IMR-90 (cell line): ENCODE results near the gene APIP. TPM values are rescaled to one million over a fixed set of nuclear protein-coding genes. Genes with fewer than 3 reads are reported as not detected.

Experiments used
- ATAC-seq: fragments of 200-7000 bp; cut with Tn5 transposase; 2 replicates; pipeline ENCODE4 v1.9.1; 2020; ENCODE audit warnings: low read depth, mild to moderate bottlenecking, moderate library complexity
- BruUV-seq: library from RNA; stranded (reverse); fragments of 400-500 nt; replicated peaks from 2 replicates; lab custom pipeline; 2021; lab: Mats Ljungman, UMichigan
- CTCF ChIA-PET: fragments of 300-600 bp; formaldehyde crosslinking; extraction: SDS; loops from one replicate; lab custom pipeline; 2021; ENCODE audit warnings: antibody characterized with exemption; lab: Yijun Ruan, JAX
- POLR2A ChIA-PET: fragments of 300-600 bp; sonication (Branson Sonifier 250); formaldehyde crosslinking; loops from one replicate; lab custom pipeline; 2022; ENCODE audit warnings: antibody characterized with exemption; ENCODE audit not compliant: unreplicated experiment; lab: Charles Lee
- DNase-seq: peaks from one replicate; pipeline ENCODE4 v3.0.0; 2013
- H2AFZ ChIP-seq: replicated peaks from 2 replicates; pipeline ENCODE3; 2013; ENCODE audit warnings: low read length, mild to moderate bottlenecking; ENCODE audit not compliant: poor library complexity
- H2AK5ac ChIP-seq: 2 replicates; pipeline ENCODE4 v1.6.1; 2013; ENCODE audit warnings: low read depth, low read length, inconsistent platforms
- H2AK9ac ChIP-seq: replicated peaks from 2 replicates; pipeline ENCODE3; 2013; ENCODE audit warnings: mild to moderate bottlenecking, low read depth, low read length, moderate library complexity; ENCODE audit not compliant: poor library complexity
- H2BK120ac ChIP-seq: 2 replicates; pipeline ENCODE4 v1.6.1; 2013; ENCODE audit warnings: low read depth, low read length, inconsistent platforms
- H2BK15ac ChIP-seq: 3 replicates; pipeline ENCODE4 v1.6.1; 2013; ENCODE audit warnings: low read depth, low read length, inconsistent platforms
- H2BK20ac ChIP-seq: 2 replicates; pipeline ENCODE4 v1.6.1; 2013; ENCODE audit warnings: low read depth, mild to moderate bottlenecking, inconsistent platforms, low read length, moderate library complexity
- H2BK5ac ChIP-seq: 2 replicates; pipeline ENCODE4 v1.6.1; 2013; ENCODE audit warnings: mild to moderate bottlenecking, low read depth, low read length, inconsistent platforms; ENCODE audit not compliant: poor library complexity, severe bottlenecking
- H3K14ac ChIP-seq: replicated peaks from 2 replicates; pipeline ENCODE4 v1.6.1; 2013; ENCODE audit warnings: low read depth, low read length, inconsistent platforms
- H3K18ac ChIP-seq: 2 replicates; pipeline ENCODE4 v1.6.1; 2013; ENCODE audit warnings: low read depth, low read length, control low read depth
- H3K23ac ChIP-seq: 2 replicates; pipeline ENCODE4 v1.6.1; 2013; ENCODE audit warnings: low read depth, low read length, inconsistent platforms
- H3K27ac ChIP-seq: 2 replicates; pipeline ENCODE4 v1.5.1; 2013; ENCODE audit warnings: mild to moderate bottlenecking, control low read depth, low read length; ENCODE audit not compliant: insufficient read depth
- H3K27me3 ChIP-seq: 2 replicates; pipeline ENCODE4 v1.6.1; 2013; ENCODE audit warnings: low read length; ENCODE audit not compliant: control insufficient read depth, insufficient read depth
- H3K36me3 ChIP-seq: 2 replicates; pipeline ENCODE4 v1.6.1; 2013; ENCODE audit warnings: low read length, mixed read lengths; ENCODE audit not compliant: control insufficient read depth, insufficient read depth
- H3K4ac ChIP-seq: 2 replicates; pipeline ENCODE4 v1.6.1; 2013; ENCODE audit warnings: low read depth, low read length, inconsistent platforms
- H3K4me1 ChIP-seq: 2 replicates; pipeline ENCODE4 v1.6.1; 2013; ENCODE audit warnings: low read length, mixed read lengths; ENCODE audit not compliant: control insufficient read depth, insufficient read depth
- H3K4me2 ChIP-seq: 2 replicates; pipeline ENCODE4 v1.6.1; 2013; ENCODE audit warnings: low read depth, mild to moderate bottlenecking, control low read depth, low read length, moderate library complexity
- H3K4me3 ChIP-seq: 2 replicates; pipeline ENCODE4 v1.5.1; 2013; ENCODE audit warnings: low read depth, mild to moderate bottlenecking, control low read depth, low read length, moderate library complexity; ENCODE audit not compliant: insufficient read depth
- H3K56ac ChIP-seq: 2 replicates; pipeline ENCODE4 v1.6.1; 2013; ENCODE audit warnings: low read length, inconsistent platforms; ENCODE audit not compliant: insufficient read depth; ENCODE audit errors: extremely low read depth
- H3K79me1 ChIP-seq, 2 experiments: 2 replicates each; pipeline ENCODE4 v1.6.1; 2013; ENCODE audit warnings: low read length in 2 of 2, inconsistent platforms in 1 of 2, low read depth in 1 of 2
- H3K9ac ChIP-seq: 2 replicates; pipeline ENCODE4 v1.6.1; 2013; ENCODE audit warnings: low read depth, low read length, control low read depth
- H3K9me1 ChIP-seq: 2 replicates; pipeline ENCODE4 v1.6.1; 2013; ENCODE audit warnings: low read length, inconsistent platforms; ENCODE audit not compliant: insufficient read depth
- H3K9me3 ChIP-seq: 2 replicates; pipeline ENCODE4 v1.6.1; 2013; ENCODE audit warnings: low read length; ENCODE audit not compliant: control insufficient read depth, insufficient read depth
- H4K20me1 ChIP-seq: 2 replicates; pipeline ENCODE4 v1.6.1; 2013; ENCODE audit warnings: low read length, inconsistent platforms; ENCODE audit not compliant: insufficient read depth
- H4K5ac ChIP-seq: 2 replicates; pipeline ENCODE4 v1.6.1; 2013; ENCODE audit warnings: mild to moderate bottlenecking, low read depth, low read length, control low read depth
- H4K8ac ChIP-seq, 2 experiments: 2 replicates each; pipeline ENCODE4 v1.6.1; 2013; ENCODE audit warnings: low read depth in 2 of 2, low read length in 2 of 2, control low read depth in 1 of 2, inconsistent platforms in 1 of 2
- H4K91ac ChIP-seq: 2 replicates; pipeline ENCODE4 v1.6.1; 2013; ENCODE audit warnings: low read depth, low read length, inconsistent platforms; ENCODE audit not compliant: insufficient read depth
- BHLHE40 ChIP-seq: fragments of 150-350 bp; IDR thresholded peaks from 2 replicates; pipeline ENCODE4 v1.6.1; 2016; ENCODE audit warnings: mild to moderate bottlenecking, low read depth, low read length
- CEBPB ChIP-seq: IDR thresholded peaks from 2 replicates; pipeline ENCODE4 v1.6.1; 2012; ENCODE audit warnings: low read depth, low read length, improper control_type of control experiment
- CHD1 ChIP-seq: IDR thresholded peaks from 2 replicates; pipeline ENCODE4 v1.6.1; 2012; ENCODE audit warnings: low read depth, low read length, improper control_type of control experiment
- CTCF ChIP-seq: conservative IDR thresholded peaks from 2 replicates; pipeline ENCODE4 v1.5.1; 2012; ENCODE audit warnings: mild to moderate bottlenecking, low read depth, low read length, improper control_type of control experiment
- ELK1 ChIP-seq: fragments of 150-350 bp; IDR thresholded peaks from 2 replicates; pipeline ENCODE4 v1.6.1; 2016; ENCODE audit warnings: low read depth, mild to moderate bottlenecking, low read length, moderate library complexity, borderline replicate concordance
- FOS ChIP-seq: fragments of 150-350 bp; IDR thresholded peaks from 2 replicates; pipeline ENCODE4 v1.6.1; 2016; ENCODE audit warnings: low read depth, low read length
- MAFK ChIP-seq: IDR thresholded peaks from 2 replicates; pipeline ENCODE4 v1.6.1; 2012; ENCODE audit warnings: low read depth, low read length, improper control_type of control experiment
- MAZ ChIP-seq: IDR thresholded peaks from 2 replicates; pipeline ENCODE4 v1.6.1; 2012; ENCODE audit warnings: low read depth, mild to moderate bottlenecking, low read length, improper control_type of control experiment, moderate library complexity, borderline replicate concordance
- MXI1 ChIP-seq: IDR thresholded peaks from 2 replicates; pipeline ENCODE4 v1.6.1; 2012; ENCODE audit warnings: low read depth, mild to moderate bottlenecking, low read length, moderate library complexity, borderline replicate concordance
- NFE2L2 ChIP-seq: fragments of 150-350 bp; IDR thresholded peaks from 2 replicates; pipeline ENCODE4 v1.6.1; 2016; ENCODE audit warnings: low read depth, mild to moderate bottlenecking, low read length
- POLR2A ChIP-seq: IDR thresholded peaks from 2 replicates; pipeline ENCODE4 v1.6.1; 2012; ENCODE audit warnings: mild to moderate bottlenecking, low read depth, low read length
- RAD21 ChIP-seq: IDR thresholded peaks from 2 replicates; pipeline ENCODE4 v1.6.1; 2012; ENCODE audit warnings: low read length, improper control_type of control experiment
- RCOR1 ChIP-seq: IDR thresholded peaks from 2 replicates; pipeline ENCODE4 v1.6.1; 2012; ENCODE audit warnings: mild to moderate bottlenecking, low read length, improper control_type of control experiment; ENCODE audit not compliant: insufficient replicate concordance
- RFX5 ChIP-seq: IDR thresholded peaks from 2 replicates; pipeline ENCODE4 v1.8.0; 2012; ENCODE audit warnings: low read depth, mild to moderate bottlenecking, low read length, moderate library complexity
- SMC3 ChIP-seq: fragments of 150-350 bp; IDR thresholded peaks from 2 replicates; pipeline ENCODE4 v1.6.1; 2016; ENCODE audit warnings: low read depth, mild to moderate bottlenecking, antibody characterized with exemption, low read length, moderate library complexity
- USF2 ChIP-seq: fragments of 150-350 bp; IDR thresholded peaks from 2 replicates; pipeline ENCODE4 v1.6.1; 2017; ENCODE audit warnings: mild to moderate bottlenecking, antibody characterized with exemption, low read length, low read depth
- WGBS, 2 experiments: methylation state at CpG; one replicate each; pipeline versions ENCODE4 v1.1.5 to v1.1.7; 2013; ENCODE audit warnings: missing lambda C conversion rate in 2 of 2; ENCODE audit not compliant: insufficient read length in 1 of 2; ENCODE audit errors: extremely low coverage in 2 of 2; 5-methylcytosine and 5-hydroxymethylcytosine counted together
- dilution Hi-C: fragments of 300-500 bp; cut with HindIII; formaldehyde crosslinking; loops from one replicate; pipeline ENCODE4 v1.14.3; 2018; ENCODE audit warnings: low sequenced_read_pairs; ENCODE audit not compliant: unreplicated experiment
- in situ Hi-C: fragments of 300-500 bp; cut with MboI; formaldehyde crosslinking; loops from 3 replicates; pipeline ENCODE4 v1.14.3; 2019; ENCODE audit warnings: low sequenced_read_pairs, inconsistent platforms, mixed read lengths
- intact Hi-C: fragments of 100-400 bp; cut with micrococcal nuclease; formaldehyde crosslinking; loops from 2 replicates; pipeline ENCODE4 v1.10.0; 2022
- polyA plus RNA-seq, 3 experiments: library from polyadenylated mRNA; depleted of rRNA; stranded (reverse); fragments of >200 nt; gene quantifications; 2 replicates each; pipeline ENCODE4 v1.2.3, GENCODE V29; 2012; ENCODE audit warnings: low replicate concordance in 1 of 3
- total RNA-seq: library from RNA; depleted of rRNA; stranded (reverse); fragments of >200 nt; gene quantifications from 2 replicates; pipeline ENCODE4 v1.2.3, GENCODE V29; 2012

Gene APIP
- total and polyA plus RNA-seq, 2 of the 4 experiments (the other 2 are of a cell fraction) = 9.9 to 16.6 TPM

- no peak overlapping the region for H3K18ac ChIP-seq
- no peak overlapping the region for H3K9ac ChIP-seq
- H2BK15ac ChIP-seq = no peak overlapping the region
- H3K36me3 ChIP-seq = no peaks in the 10 kb centered on the region
- no peak overlapping the region for H2BK20ac ChIP-seq
- H3K4me1 ChIP-seq = no peaks in the 10 kb centered on the region
- H4K91ac ChIP-seq = no peak overlapping the region
- H2AK5ac ChIP-seq = no peak overlapping the region
- H3K4ac ChIP-seq = no peak overlapping the region
- ATAC-seq (no peak), DNase-seq (no peak)
- in situ Hi-C loops = no loop called here
- intact Hi-C loops = no loop called here
- no peak overlapping the region for H3K56ac ChIP-seq
- H3K27ac ChIP-seq = no peak overlapping the region
- ChIA-PET CTCF (no interaction called here), POLR2A (no interaction called here)
- no peak overlapping the region for H4K8ac ChIP-seq
- no peak overlapping the region for H2AFZ ChIP-seq
- no peak overlapping the region for H2BK5ac ChIP-seq
- no peak overlapping the region for H4K5ac ChIP-seq
- H3K79me1 ChIP-seq = no peaks in the 10 kb centered on the region
- TF ChIP-seq ELK1 (no peak), CHD1 (no peak), MXI1 (no peak), RFX5 (no peak), USF2 (no peak), FOS (no peak), CEBPB (no peak), NFE2L2 (no peak), MAFK (no peak), BHLHE40 (no peak), POLR2A (no peak), RAD21 (no peak), CTCF (no peak), SMC3 (no peak), RCOR1 (no peak), MAZ (no peak)
- H3K23ac ChIP-seq = no peak overlapping the region
- H3K4me3 ChIP-seq = no peak overlapping the region
- H3K4me2 ChIP-seq = no peak overlapping the region
- BruUV-seq = no TSS peak
- no peak overlapping the region for H2AK9ac ChIP-seq
- dilution Hi-C loops = no loop called here
- H2BK120ac ChIP-seq = no peak overlapping the region
- H4K20me1 ChIP-seq = no peaks in the 10 kb centered on the region
- H3K9me1 ChIP-seq = no peaks in the 10 kb centered on the region
- H3K27me3 ChIP-seq = no peaks in the 10 kb centered on the region
- H3K14ac ChIP-seq = no peak overlapping the region
- 100% methylated on average over 3 of the region's 5 CpGs; no CpG with 5 or more reads in 1 of the 2 experiments for WGBS, 2 experiments
- no peaks in the 10 kb centered on the region for H3K9me3 ChIP-seq
Observed at GRCh38 chr11:34870548-34871196, 45.5 kb downstream of the APIP start.
